Common myeloid progenitor, CD34-positive (primary cell): Measurements from ENCODE around the gene STRADB.

ENCODE experiments used
- CTCF ChIA-PET: fragments of 350-600 bp; sonication (Branson Sonifier 250); formaldehyde crosslinking; loops from one replicate; lab custom pipeline; 2021; ENCODE audit warnings: antibody characterized with exemption; lab: Charles Lee
- POLR2A ChIA-PET: fragments of 350-600 bp; sonication (Branson Sonifier 250); formaldehyde crosslinking; loops from one replicate; lab custom pipeline; 2021; ENCODE audit warnings: antibody characterized with exemption; lab: Charles Lee
- DNase-seq, 3 donors: peaks; one replicate each; pipeline versions ENCODE4 v3.0.0 to v3.0.0-alpha.2; 2013
- H3K27ac ChIP-seq, 2 experiments: 1 replicate in 1 of 2; 2 replicates in 1 of 2; pipeline ENCODE4 v1.7.0; 2013; ENCODE audit warnings: inconsistent platforms in 2 of 2, low read length in 2 of 2, mild to moderate bottlenecking in 2 of 2, low read depth in 1 of 2, moderate library complexity in 1 of 2; ENCODE audit not compliant: severe bottlenecking in 2 of 2, insufficient read depth in 1 of 2, poor library complexity in 1 of 2
- H3K27me3 ChIP-seq, 5 experiments: replicated peaks in 2 of 5; 1 replicate in 3 of 5; 2 replicates in 2 of 5; pipeline versions ENCODE4 v1.6.1 to v1.7.0; 2013; ENCODE audit warnings: low read length in 4 of 5, mild to moderate bottlenecking in 2 of 5, moderate library complexity in 2 of 5, inconsistent platforms in 1 of 5; ENCODE audit not compliant: insufficient read depth in 5 of 5, control insufficient read depth in 4 of 5
- H3K36me3 ChIP-seq, 4 experiments: 1 replicate in 2 of 4; 2 replicates in 2 of 4; pipeline versions ENCODE4 v1.6.1 to v1.7.0; 2013; ENCODE audit warnings: low read length in 3 of 4, control low read depth in 1 of 4, mild to moderate bottlenecking in 1 of 4; ENCODE audit not compliant: control insufficient read depth in 4 of 4, insufficient read depth in 4 of 4
- H3K4me1 ChIP-seq, 4 experiments: 1 replicate in 3 of 4; 2 replicates in 1 of 4; pipeline versions ENCODE4 v1.6.1 to v1.7.1; 2013; ENCODE audit warnings: low read length in 3 of 4, mild to moderate bottlenecking in 3 of 4, control low read depth in 1 of 4, inconsistent platforms in 1 of 4, moderate library complexity in 1 of 4; ENCODE audit not compliant: control insufficient read depth in 4 of 4, insufficient read depth in 4 of 4; ENCODE audit errors: control extremely low read depth in 1 of 4
- H3K4me3 ChIP-seq, 7 experiments: 1 replicate in 4 of 7; 2 replicates in 3 of 7; pipeline versions ENCODE4 v1.5.1 to v1.7.0; 2013; ENCODE audit warnings: mild to moderate bottlenecking in 7 of 7, low read length in 6 of 7, moderate library complexity in 6 of 7, inconsistent platforms in 2 of 7, low read depth in 2 of 7, control low read depth in 1 of 7; ENCODE audit not compliant: insufficient read depth in 4 of 7, control insufficient read depth in 1 of 7; ENCODE audit errors: extremely low read depth in 1 of 7
- H3K9me3 ChIP-seq, 5 experiments: 1 replicate in 4 of 5; 2 replicates in 1 of 5; pipeline versions ENCODE4 v1.6.1 to v1.7.1; 2013; ENCODE audit warnings: low read length in 4 of 5, mild to moderate bottlenecking in 2 of 5, inconsistent platforms in 1 of 5, low read depth in 1 of 5, moderate library complexity in 1 of 5; ENCODE audit not compliant: control insufficient read depth in 4 of 5, insufficient read depth in 2 of 5; ENCODE audit errors: control extremely low read depth in 1 of 5
- WGBS: methylation state at CpG from one replicate; pipeline ENCODE4 v1.1.5; 2013; ENCODE audit not compliant: insufficient coverage; 5-methylcytosine and 5-hydroxymethylcytosine counted together

STRADB gene

DNA sequence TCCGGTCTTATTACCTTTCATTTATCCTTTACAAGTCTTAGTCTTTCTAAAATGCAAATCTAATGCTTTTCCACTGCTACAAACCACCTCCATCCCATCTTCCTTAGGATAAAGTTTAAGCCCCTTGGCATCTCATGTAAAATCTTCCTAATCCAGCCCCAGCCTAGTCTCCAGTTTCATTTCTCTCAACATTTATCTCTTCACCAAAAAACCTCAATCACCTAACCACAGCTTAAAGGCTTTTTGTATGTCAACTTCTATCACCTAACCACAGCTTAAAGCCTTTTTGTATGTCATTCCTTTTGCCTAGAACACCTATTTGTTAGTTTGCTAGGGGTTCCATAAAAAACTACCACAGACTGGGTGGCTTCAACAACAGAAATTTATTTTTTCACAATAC, 4.5 kb upstream of the STRADB start:
- Histone ChIP-seq H3K9me3 (no peaks in the 10 kb centered on the region), H3K36me3 (no peaks in the 10 kb centered on the region), H3K4me1 (peaks cover 5 to 12% (median 9%) of the 10 kb centered on the region in 4 experiments), H3K4me3 (no peak overlapping the region), H3K27me3 (no peaks in the 10 kb centered on the region), H3K27ac (no peak overlapping the region)
- CTCF ChIA-PET: interaction anchor here (2.7 kb wide), 1 partner anchor 12 kb away, joined by 9 read pairs; no protein-coding TSS in a partner anchor
- DNase-seq: peak in 2 of 3 donors; percentile 27 to 37
- POLR2A ChIA-PET: interaction anchor here (0.5 to 1.2 kb wide), 2 partner anchors 17 to 1392 kb away, joined by 3 read pairs; no protein-coding TSS in a partner anchor
- WGBS: 91% methylated on average over 1 of the region's 1 CpG

- CTCF ChIA-PET: no interaction called here
- Histone ChIP-seq H3K27ac (no peak overlapping the region), H3K27me3 (no peaks in the 10 kb centered on the region), H3K4me3 (no peak overlapping the region), H3K4me1 (peaks cover 9 to 19% (median 14%) of the 10 kb centered on the region in 4 experiments), H3K36me3 (no peaks in the 10 kb centered on the region), H3K9me3 (no peaks in the 10 kb centered on the region)
- no peak for DNase-seq
- 100% methylated on average over 1 of the region's 1 CpG for WGBS
- POLR2A ChIA-PET: no interaction called here
Measured at GRCh38 chr2:201448061-201448460, 3.5 kb upstream of the STRADB start.

DNA sequence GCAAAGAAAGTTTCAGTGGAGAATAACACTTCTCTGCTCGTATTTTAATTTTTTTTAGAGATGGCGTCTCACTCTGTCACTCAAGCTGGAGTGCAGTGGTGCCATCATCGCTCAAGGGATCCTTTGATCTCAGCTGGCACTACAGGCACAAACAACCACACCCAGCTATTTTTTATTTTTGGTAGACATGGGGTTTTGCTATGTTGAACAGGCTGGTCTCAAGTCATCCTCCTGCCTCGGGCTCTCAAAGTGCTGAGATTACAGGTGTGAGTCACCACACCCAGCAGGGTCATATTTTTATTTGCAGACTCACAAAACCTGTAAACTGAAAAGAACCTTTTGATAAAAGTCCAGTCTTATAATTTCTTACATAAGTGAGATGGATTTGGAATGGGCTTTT, 2.8 kb upstream of the STRADB start:
- ChIA-PET POLR2A (no interaction called here), CTCF (no interaction called here)
- no peaks in the 10 kb centered on the region for H3K27me3 ChIP-seq
- no peaks in the 10 kb centered on the region for H3K9me3 ChIP-seq
- no peak overlapping the region for H3K4me3 ChIP-seq
- H3K36me3 ChIP-seq: no peaks in the 10 kb centered on the region
- peaks cover 9 to 20% (median 14%) of the 10 kb centered on the region in 4 experiments for H3K4me1 ChIP-seq
- WGBS: 70% methylated on average over 3 of the region's 4 CpGs
- H3K27ac ChIP-seq: no peak overlapping the region
- no peak for DNase-seq

- H3K36me3 ChIP-seq: peaks cover 0 to 3% (median 0%) of the 10 kb centered on the region in 4 experiments
- no peaks in the 10 kb centered on the region for H3K9me3 ChIP-seq
- H3K4me3 ChIP-seq: peak overlapping the region; percentile 90 to 100 (median 98)
- peaks cover 9 to 20% (median 14%) of the 10 kb centered on the region in 4 experiments for H3K4me1 ChIP-seq
- ChIA-PET CTCF (interaction anchor here (0.8 to 1.3 kb wide), 3 partner anchors 12 to 37 kb away, joined by 4 to 5 read pairs (median 5); no protein-coding TSS in a partner anchor), POLR2A (interaction anchor here (0.6 to 0.8 kb wide), 3 partner anchors 10 to 194 kb away, joined by 3 read pairs; no protein-coding TSS in a partner anchor)
- no peaks in the 10 kb centered on the region for H3K27me3 ChIP-seq
- DNase-seq: no peak
- peak overlapping the region; percentile 82 to 90 for H3K27ac ChIP-seq
- WGBS: 0% methylated on average over 18 of the region's 20 CpGs
Measured at GRCh38 chr2:201450954-201451291, 617 bp upstream of the STRADB start.

- POLR2A ChIA-PET: no interaction called here
- CTCF ChIA-PET: interaction anchor here (0.9 to 1.6 kb wide), 5 partner anchors 9 to 23 kb away, joined by 3 to 7 read pairs (median 4); no protein-coding TSS in a partner anchor
- H3K4me3 ChIP-seq: peak overlapping the region; percentile 90 to 100 (median 98)
- DNase-seq: no peak
- H3K36me3 ChIP-seq: peaks cover 0 to 3% (median under 1%) of the 10 kb centered on the region in 4 experiments
- peaks cover 9 to 18% (median 13%) of the 10 kb centered on the region in 4 experiments for H3K4me1 ChIP-seq
- no peaks in the 10 kb centered on the region for H3K27me3 ChIP-seq
- peak overlapping the region; percentile 5 to 90 for H3K27ac ChIP-seq
- no peaks in the 10 kb centered on the region for H3K9me3 ChIP-seq
- WGBS: 5% methylated on average over 41 of the region's 49 CpGs
Measured at GRCh38 chr2:201452058-201452921, 750 bp downstream of the STRADB start.

DNA sequence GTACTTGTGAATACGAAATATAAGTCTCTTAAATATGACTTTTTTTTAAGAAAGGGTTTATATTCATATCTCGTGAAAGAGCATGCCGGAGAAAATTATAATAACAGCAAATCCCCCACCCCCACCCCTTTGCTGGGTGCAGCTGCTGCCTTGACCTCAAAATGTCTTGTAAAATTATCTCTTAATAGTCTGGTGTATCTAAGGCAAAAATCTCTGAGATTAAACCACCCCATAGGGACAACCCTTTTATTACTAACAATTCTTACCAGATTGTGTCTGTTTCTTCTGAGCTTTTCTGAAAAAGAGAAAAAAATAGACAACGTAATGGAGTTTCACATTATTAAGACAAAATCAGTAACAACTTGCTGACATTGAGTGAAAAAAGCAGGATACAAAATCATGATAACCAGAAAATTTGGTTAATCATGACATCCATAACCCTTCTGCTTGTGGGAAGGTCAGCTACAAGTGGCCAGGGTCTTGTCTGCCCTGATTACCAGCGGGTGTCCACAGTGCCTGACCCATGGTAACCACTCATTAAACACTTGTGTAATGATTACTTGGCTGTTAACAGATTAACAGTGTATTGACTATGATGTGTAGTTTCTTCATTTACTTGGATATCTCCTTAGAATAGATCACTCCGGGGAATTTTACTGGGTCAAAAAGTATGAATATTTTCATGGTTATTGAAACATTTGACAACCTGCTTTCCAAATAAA, 1.5 kb downstream of the STRADB start:
- Histone ChIP-seq H3K4me1 (peaks cover 9 to 17% (median 13%) of the 10 kb centered on the region in 4 experiments), H3K36me3 (peaks cover 0 to 3% (median under 1%) of the 10 kb centered on the region in 4 experiments), H3K27ac (no peak overlapping the region), H3K27me3 (no peaks in the 10 kb centered on the region), H3K9me3 (no peaks in the 10 kb centered on the region), H3K4me3 (peak overlapping the region in 5 of 7 experiments; percentile 98 to 100 (median 99))
- no peak for DNase-seq
- CTCF ChIA-PET: interaction anchor here (0.9 to 1.6 kb wide), 4 partner anchors 8 to 23 kb away, joined by 3 to 7 read pairs (median 4); no protein-coding TSS in a partner anchor
- WGBS: 88% methylated on average over 1 of the region's 6 CpGs
- POLR2A ChIA-PET: no interaction called here
